Endothelial cell of umbilical vein (primary cell): ENCODE measurements around the gene NDUFS6. TPM values are rescaled to one million over a fixed set of nuclear protein-coding genes. Genes with fewer than 3 reads are reported as not detected.

ENCODE experiments used
- BruUV-seq: library from RNA; stranded (reverse); fragments of 400-500 nt; replicated peaks from 2 replicates; lab custom pipeline; 2021; lab: Mats Ljungman, UMichigan
- CTCF ChIA-PET: fragments of 300-600, 350-600 bp; sonication (Branson Sonifier 250); formaldehyde crosslinking; loops from one replicate; lab custom pipeline; 2021; ENCODE audit warnings: antibody characterized with exemption, inconsistent platforms; lab: Charles Lee
- POLR2A ChIA-PET: fragments of 300-600, 350-600 bp; sonication (Branson Sonifier 250); formaldehyde crosslinking; loops from one replicate; lab custom pipeline; 2021; ENCODE audit warnings: antibody characterized with exemption, inconsistent platforms; lab: Charles Lee
- DNase-seq: peaks from one replicate; pipeline ENCODE4 v3.0.0-alpha.2; 2011; ENCODE audit warnings: low read depth, low spot score
- FAIRE-seq: peaks from 2 replicates; lab custom pipeline; 2011; peaks lifted over from hg19 to GRCh38; lab: Jason Lieb, UNC
- H2AFZ ChIP-seq: 2 replicates; pipeline ENCODE4 v1.6.0; 2012; ENCODE audit warnings: low read depth, low read length, control low read depth, inconsistent platforms
- H3K27ac ChIP-seq: 2 replicates; pipeline ENCODE4 v1.5.1; 2011; ENCODE audit warnings: low read depth, mild to moderate bottlenecking, control low read depth, low read length, moderate library complexity; ENCODE audit not compliant: insufficient read depth
- H3K27me3 ChIP-seq, 2 experiments: 2 replicates each; pipeline versions ENCODE4 v1.6.0 to v1.6.1; 2011; ENCODE audit warnings: low read length in 2 of 2, mixed read lengths in 1 of 2; ENCODE audit not compliant: control insufficient read depth in 2 of 2, insufficient read depth in 2 of 2
- H3K36me3 ChIP-seq, 2 experiments: 2 replicates in 1 of 2; 3 replicates in 1 of 2; pipeline ENCODE4 v1.5.1; 2011; ENCODE audit warnings: low read length in 2 of 2, mild to moderate bottlenecking in 1 of 2, moderate library complexity in 1 of 2; ENCODE audit not compliant: control insufficient read depth in 2 of 2, insufficient read depth in 2 of 2; ENCODE audit errors: extremely low read depth in 1 of 2
- H3K4me1 ChIP-seq: 3 replicates; pipeline ENCODE4 v1.5.1; 2011; ENCODE audit warnings: mild to moderate bottlenecking, low read length; ENCODE audit not compliant: control insufficient read depth, insufficient read depth; ENCODE audit errors: extremely low read depth
- H3K4me2 ChIP-seq: 2 replicates; pipeline ENCODE4 v1.6.1; 2011; ENCODE audit warnings: low read length, control low read depth, mixed read lengths; ENCODE audit not compliant: insufficient read depth
- H3K4me3 ChIP-seq, 3 experiments: fragments of 200-600 bp in 1 of 3; sonication (generic), shearing (Covaris generic) in 1 of 3; replicated peaks in 1 of 3; 2 replicates each; pipeline ENCODE4 v1.5.1; 2011 to 2016; ENCODE audit warnings: control low read depth in 3 of 3, low read length in 3 of 3, mild to moderate bottlenecking in 2 of 3, inconsistent platforms in 1 of 3, low read depth in 1 of 3, moderate library complexity in 1 of 3; ENCODE audit not compliant: insufficient read depth in 1 of 3
- H3K79me2 ChIP-seq: 2 replicates; pipeline ENCODE4 v1.6.0; 2012; ENCODE audit warnings: low read length, inconsistent platforms; ENCODE audit not compliant: control insufficient read depth, insufficient read depth
- H3K9ac ChIP-seq: replicated peaks from 2 replicates; pipeline ENCODE3; 2011; ENCODE audit warnings: low read length, control low read depth; ENCODE audit not compliant: insufficient read depth; ENCODE audit errors: extremely low read depth
- H3K9me1 ChIP-seq: replicated peaks from 3 replicates; pipeline ENCODE4 v1.6.0; 2011; ENCODE audit warnings: mild to moderate bottlenecking, low read length; ENCODE audit not compliant: control insufficient read depth, insufficient read depth; ENCODE audit errors: extremely low read depth
- H3K9me3 ChIP-seq: replicated peaks from 2 replicates; pipeline ENCODE4 v1.5.1; 2012; ENCODE audit warnings: low read length, inconsistent platforms; ENCODE audit not compliant: control insufficient read depth, insufficient read depth
- H4K20me1 ChIP-seq: replicated peaks from 2 replicates; pipeline ENCODE3; 2011; ENCODE audit warnings: mild to moderate bottlenecking, low read length; ENCODE audit not compliant: control insufficient read depth, insufficient read depth; ENCODE audit errors: extremely low read depth
- CTCF ChIP-seq, 2 donors: IDR thresholded peaks; 1 replicate in 1 of 2; 2 replicates in 1 of 2; pipeline ENCODE4 v1.5.1; 2011; ENCODE audit warnings: low read length in 2 of 2, mild to moderate bottlenecking in 2 of 2, moderate library complexity in 2 of 2, control low read depth in 1 of 2, inconsistent platforms in 1 of 2, low read depth in 1 of 2; ENCODE audit not compliant: insufficient read depth in 1 of 2; ENCODE audit errors: extremely low read depth in 1 of 2
- FOS ChIP-seq: IDR thresholded peaks from 2 replicates; pipeline ENCODE4 v1.6.1; 2011; ENCODE audit warnings: mild to moderate bottlenecking, low read length, moderate library complexity, borderline replicate concordance; ENCODE audit not compliant: insufficient read depth
- GATA2 ChIP-seq: IDR thresholded peaks from 2 replicates; pipeline ENCODE4 v1.7.0; 2011; ENCODE audit warnings: low read depth, mild to moderate bottlenecking, moderate library complexity, mixed read lengths, low read length; ENCODE audit not compliant: insufficient read length, insufficient read depth
- JUN ChIP-seq: IDR thresholded peaks from 2 replicates; pipeline ENCODE4 v1.6.1; 2011; ENCODE audit warnings: borderline replicate concordance, low read depth; ENCODE audit not compliant: insufficient read length, insufficient read depth
- MAX ChIP-seq: IDR thresholded peaks from 2 replicates; pipeline ENCODE4 v1.6.1; 2011; ENCODE audit not compliant: insufficient read depth, insufficient read length
- MYC ChIP-seq: IDR thresholded peaks from one replicate; pipeline ENCODE4 v1.6.1; 2011; ENCODE audit warnings: mild to moderate bottlenecking, low read depth, low read length
- POLR2A ChIP-seq: IDR thresholded peaks from 2 replicates; pipeline ENCODE4 v1.6.1; 2012; ENCODE audit warnings: low read depth, mild to moderate bottlenecking, control low read depth, low read length
- POLR2AphosphoS5 ChIP-seq: IDR thresholded peaks from 2 replicates; pipeline ENCODE4 v1.6.1; 2012; ENCODE audit warnings: low read depth, mild to moderate bottlenecking, control low read depth, low read length, moderate library complexity; ENCODE audit not compliant: insufficient read depth
- dilution Hi-C: fragments of 300-500 bp; cut with MboI; formaldehyde crosslinking; loops from one replicate; pipeline ENCODE4 v1.15.0; 2019; ENCODE audit warnings: low sequenced_read_pairs; ENCODE audit not compliant: extremely low pct_ligation_motif_present
- intact Hi-C: fragments of 100-400 bp; cut with micrococcal nuclease; formaldehyde crosslinking; loops from one replicate; pipeline ENCODE4 v1.10.0; 2022
- polyA plus RNA-seq, 4 experiments: library from polyadenylated mRNA; depleted of rRNA in 3 of 4; stranded (reverse) in 3 of 4; unstranded in 1 of 4; fragments of >200 nt; gene quantifications; 2 replicates each; pipeline versions ENCODE4 v1.2.1 to v1.2.3, GENCODE V29; 2011 to 2012; ENCODE audit warnings: missing spikeins in 1 of 4
- total RNA-seq: library from RNA; stranded (reverse); gene quantifications from 2 replicates; pipeline ENCODE4 v1.2.3, GENCODE V29; 2021

The NDUFS6 gene
- total and polyA plus RNA-seq, 2 donors (not counting 3 experiments of a cell fraction or from before 2014, with no cell fraction given) = 42.5 to 127 TPM

- no peak for DNase-seq
- no peaks in the 10 kb centered on the region for H3K79me2 ChIP-seq
- H4K20me1 ChIP-seq = no peaks in the 10 kb centered on the region
- H3K36me3 ChIP-seq = no peaks in the 10 kb centered on the region
- H3K9me1 ChIP-seq = no peaks in the 10 kb centered on the region
- no peaks in the 10 kb centered on the region for H3K9me3 ChIP-seq
- CTCF ChIA-PET = no interaction called here
- no peak for FAIRE-seq
- POLR2A ChIA-PET = no interaction called here
- BruUV-seq = no TSS peak
- no peak overlapping the region for H2AFZ ChIP-seq
- no peak overlapping the region for H3K4me2 ChIP-seq
- dilution Hi-C loops = no loop called here
- H3K9ac ChIP-seq = no peak overlapping the region
- intact Hi-C loops = no loop called here
- no peaks in the 10 kb centered on the region for H3K4me1 ChIP-seq
- no peaks in the 10 kb centered on the region for H3K27me3 ChIP-seq
- H3K27ac ChIP-seq = no peak overlapping the region
- no peak for TF ChIP-seq POLR2AphosphoS5
- no peak for TF ChIP-seq MAX
- no peak for TF ChIP-seq POLR2A
- TF ChIP-seq MYC = no peak
- TF ChIP-seq CTCF (IDR thresholded peaks at IDR 0.05; ENCODE audit: extremely low read depth in 1 of 2, insufficient read depth in 1 of 2, low read depth in 1 of 2, low read length in 2 of 2) = no peak
- TF ChIP-seq JUN = no peak
- no peak for TF ChIP-seq GATA2
- TF ChIP-seq FOS = no peak
- H3K4me3 ChIP-seq = no peak overlapping the region
Observed at GRCh38 chr5:1831677-1832313, 30.6 kb downstream of the NDUFS6 start.
